Small intestine (tissue), 7 donors: ENCODE results near the gene MEF2B. TPM values are rescaled to one million over a fixed set of nuclear protein-coding genes. Genes with fewer than 3 reads are reported as not detected.

Experiments
- DNase-seq, 2 donors: peaks; one replicate each; pipeline versions ENCODE4 v3.0.0 to v3.0.0-alpha.2; 2013
- FAIRE-seq: peaks from 2 replicates; lab custom pipeline; 2012; peaks lifted over from hg19 to GRCh38; lab: Jason Lieb, UNC
- H3K27ac ChIP-seq, 3 donors: one replicate each; pipeline ENCODE4 v1.5.1; 2013; ENCODE audit warnings: low read length in 2 of 3, mild to moderate bottlenecking in 2 of 3, control low read depth in 1 of 3, inconsistent platforms in 1 of 3, low read depth in 1 of 3, moderate library complexity in 1 of 3
- H3K27me3 ChIP-seq, 3 donors: one replicate each; pipeline ENCODE4 v1.6.1; 2013; ENCODE audit warnings: low read length in 3 of 3, inconsistent platforms in 1 of 3; ENCODE audit not compliant: control insufficient read depth in 3 of 3, insufficient read depth in 3 of 3
- H3K36me3 ChIP-seq, 3 donors: one replicate each; pipeline ENCODE4 v1.6.1; 2013; ENCODE audit warnings: low read length in 3 of 3, inconsistent platforms in 1 of 3, low read depth in 1 of 3, mild to moderate bottlenecking in 1 of 3, moderate library complexity in 1 of 3; ENCODE audit not compliant: control insufficient read depth in 3 of 3, insufficient read depth in 2 of 3
- H3K4me1 ChIP-seq, 3 donors: one replicate each; pipeline ENCODE4 v1.6.1; 2013; ENCODE audit warnings: low read length in 2 of 3, inconsistent platforms in 1 of 3, low read depth in 1 of 3, mild to moderate bottlenecking in 1 of 3, moderate library complexity in 1 of 3; ENCODE audit not compliant: control insufficient read depth in 3 of 3, insufficient read depth in 2 of 3
- H3K4me3 ChIP-seq, 3 donors: one replicate each; pipeline ENCODE4 v1.5.1; 2013; ENCODE audit warnings: low read length in 3 of 3, control low read depth in 1 of 3, inconsistent platforms in 1 of 3, low read depth in 1 of 3, mild to moderate bottlenecking in 1 of 3, moderate library complexity in 1 of 3
- H3K9me3 ChIP-seq, 2 donors: one replicate each; pipeline ENCODE4 v1.6.1; 2013; ENCODE audit warnings: low read depth in 1 of 2, low read length in 1 of 2; ENCODE audit not compliant: control insufficient read depth in 2 of 2, insufficient read depth in 1 of 2
- WGBS, 3 donors: extraction: QIAGEN DNeasy Blood & Tissue Kit; methylation state at CpG; one replicate each; pipeline ENCODE4 v1.1.7; 2013; 5-methylcytosine and 5-hydroxymethylcytosine counted together
- polyA plus RNA-seq, 4 donors: library from polyadenylated mRNA; stranded (reverse) in 3 of 4; unstranded in 1 of 4; fragments of 200-250 nt in 3 of 4; fragments of 120-200 nt in 1 of 4; gene quantifications; one replicate each; pipeline versions ENCODE4 v1.2.1 to v1.2.3, GENCODE V29; 2013
- donor health status: healthy with polysubstance abuse.
- donor health status: control.
- donor health status: control.
- donor health status: Bipolar disorder and iron deficiency.
- donor health status: healthy.

The MEF2B gene
- polyA plus RNA-seq, 4 donors, result 0.74 to 3.2 (median 2.0) TPM

DNA sequence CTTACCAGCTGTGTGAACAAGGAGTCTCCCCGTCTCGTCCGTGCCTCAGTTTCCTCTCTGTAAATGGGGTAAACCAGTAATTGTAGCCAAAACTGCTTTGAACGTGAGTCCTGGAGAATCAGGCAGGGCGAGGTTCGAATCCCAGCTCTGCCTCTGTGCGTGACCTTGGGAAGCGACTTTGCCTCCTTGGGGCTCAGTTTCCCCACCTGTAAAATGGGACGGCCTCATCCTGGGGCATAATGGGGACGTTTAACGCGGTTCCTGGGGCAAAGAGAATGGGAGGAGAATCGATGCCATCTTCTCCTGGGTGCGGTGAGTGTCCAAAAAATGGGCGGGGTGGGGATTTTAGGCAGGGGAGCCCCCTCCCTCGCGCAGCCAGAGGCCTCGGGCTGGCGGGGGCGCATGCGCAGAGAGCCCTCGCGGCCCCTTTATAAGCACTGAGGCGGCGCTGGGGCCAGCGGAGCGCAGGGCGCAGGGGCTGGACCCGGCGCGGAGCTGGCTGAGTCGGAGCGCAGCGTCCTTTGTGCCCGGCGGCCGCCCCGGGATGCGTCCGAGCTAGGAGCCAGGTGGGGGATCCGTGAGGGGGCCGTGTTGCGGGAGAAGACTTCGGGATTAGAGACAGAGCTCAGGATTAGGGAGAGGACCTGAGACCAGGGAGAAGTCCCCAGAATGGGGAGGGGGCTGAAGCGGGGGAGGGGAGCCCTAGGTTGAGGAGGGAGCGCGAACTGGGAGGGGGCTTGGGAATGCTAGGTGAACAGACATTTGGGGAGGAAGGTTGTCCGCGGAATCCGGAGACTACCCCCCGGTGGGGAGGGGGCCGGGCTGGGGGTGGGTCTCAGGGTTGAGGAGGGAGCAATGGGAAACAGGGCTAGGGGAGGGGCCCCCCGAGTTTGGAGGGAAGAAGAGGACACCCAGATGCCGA lies 41.7 kb upstream of the MEF2B start, which contains the start of gene NCAN:
Gene NCAN, plus strand, starts transcription at position 460 of the 922 bp plus-strand sequence. CDS start 4,996 bp downstream, outside the sequence.
- FAIRE-seq (no peak), DNase-seq (no peak)
- 8 to 15% (median 12%) methylated on average over 53 to 54 of the region's 54 CpGs for WGBS, 3 donors
- H3K4me1 ChIP-seq, result no peaks in the 10 kb centered on the region
- no peak within 1 kb of the TSS for H3K4me3 ChIP-seq
- peaks cover 10 to 52% (median 24%) of the 10 kb centered on the region in 3 donors for H3K27me3 ChIP-seq
- peaks cover 0 to 2% of the 10 kb centered on the region in 2 donors for H3K9me3 ChIP-seq
- H3K27ac ChIP-seq, result no peak within 1 kb of the TSS
- H3K36me3 ChIP-seq, result no peaks in the 10 kb centered on the region

DNA sequence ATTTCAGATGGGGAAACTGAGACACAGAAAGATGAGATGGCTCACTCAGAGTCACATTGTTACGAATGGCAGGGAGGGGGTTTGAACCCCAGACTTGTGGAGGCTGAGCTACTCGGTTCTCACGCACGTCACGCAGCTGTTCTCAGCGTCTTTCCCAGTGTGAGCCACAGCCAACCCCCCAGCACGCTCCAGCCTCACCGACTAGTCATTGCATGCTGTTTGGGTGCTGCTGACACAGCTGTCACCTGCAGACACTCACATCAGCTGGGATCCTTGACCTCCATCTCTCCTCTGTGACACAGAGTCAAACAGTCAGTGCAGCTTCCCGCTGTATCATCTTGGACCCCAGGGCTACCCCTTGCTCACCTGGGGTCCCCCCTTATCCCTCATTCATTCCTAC lies 39.3 kb upstream of the MEF2B start:
- no peak overlapping the region for H3K4me3 ChIP-seq
- H3K4me1 ChIP-seq, result no peaks in the 10 kb centered on the region
- no peak overlapping the region for H3K27ac ChIP-seq
- H3K36me3 ChIP-seq, result no peaks in the 10 kb centered on the region
- peaks cover 10 to 50% (median 24%) of the 10 kb centered on the region in 3 donors for H3K27me3 ChIP-seq
- FAIRE-seq, result no peak
- 57 to 65% (median 62%) methylated on average over 9 of the region's 9 CpGs for WGBS, 3 donors
- peaks cover 0 to 2% of the 10 kb centered on the region in 2 donors for H3K9me3 ChIP-seq
- DNase-seq, result no peak

DNA sequence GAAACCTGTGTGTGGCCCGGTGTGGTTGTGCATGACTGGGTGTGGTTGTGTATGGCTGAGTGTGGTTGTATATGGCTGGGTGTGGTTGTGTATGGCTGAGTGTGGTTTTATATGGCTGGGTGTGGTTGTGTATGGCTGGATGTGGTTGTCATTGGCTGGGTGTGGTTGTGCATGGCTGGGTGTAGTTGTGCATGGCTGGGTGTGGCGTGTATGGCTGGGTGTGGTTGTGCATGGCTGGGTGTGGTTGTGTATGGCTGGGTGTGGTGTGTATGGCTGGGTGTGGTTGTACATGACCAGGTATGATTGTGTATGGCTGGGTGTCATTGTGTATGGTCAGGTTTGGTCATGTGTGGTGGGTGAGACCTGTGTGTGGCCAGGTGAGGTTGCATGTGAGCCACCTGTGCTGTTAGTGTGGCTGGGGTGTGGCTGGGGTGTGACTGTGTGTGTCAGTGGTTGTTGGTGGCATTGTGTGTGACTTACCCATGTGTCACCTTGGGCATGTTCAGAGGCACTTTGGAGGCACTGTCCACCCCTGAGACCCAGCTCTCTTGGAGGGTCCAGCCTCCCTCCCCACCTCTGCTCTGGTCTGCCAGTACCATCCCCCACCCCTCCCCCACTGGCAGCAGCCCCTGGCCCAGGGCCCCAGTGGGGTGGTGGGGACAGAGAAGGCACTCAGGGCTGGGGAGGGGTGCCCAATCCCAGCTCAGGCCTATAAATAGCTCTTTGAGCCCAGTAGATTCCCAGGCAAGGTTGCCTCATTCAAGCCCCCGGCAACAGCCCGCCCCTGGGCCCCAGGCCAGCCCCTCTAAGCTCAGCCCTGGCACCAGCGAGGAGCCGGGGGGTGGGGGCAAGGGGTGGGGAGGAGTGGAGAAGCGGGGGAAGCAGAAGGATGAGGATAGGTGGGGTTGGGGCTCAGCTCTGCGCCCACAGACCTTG lies 37.8 kb upstream of the MEF2B start:
- H3K4me3 ChIP-seq, result no peak overlapping the region
- no peaks in the 10 kb centered on the region for H3K4me1 ChIP-seq
- H3K27ac ChIP-seq, result no peak overlapping the region
- H3K36me3 ChIP-seq, result no peaks in the 10 kb centered on the region
- peaks cover 0 to 2% of the 10 kb centered on the region in 2 donors for H3K9me3 ChIP-seq
- DNase-seq (peak in 1 of 2 donors; percentile 37), FAIRE-seq (no peak)
- peaks cover 9 to 38% (median 21%) of the 10 kb centered on the region in 3 donors for H3K27me3 ChIP-seq
- WGBS, 3 donors, result 48 to 66% (median 57%) methylated on average over 2 to 8 of the region's 8 CpGs

DNA sequence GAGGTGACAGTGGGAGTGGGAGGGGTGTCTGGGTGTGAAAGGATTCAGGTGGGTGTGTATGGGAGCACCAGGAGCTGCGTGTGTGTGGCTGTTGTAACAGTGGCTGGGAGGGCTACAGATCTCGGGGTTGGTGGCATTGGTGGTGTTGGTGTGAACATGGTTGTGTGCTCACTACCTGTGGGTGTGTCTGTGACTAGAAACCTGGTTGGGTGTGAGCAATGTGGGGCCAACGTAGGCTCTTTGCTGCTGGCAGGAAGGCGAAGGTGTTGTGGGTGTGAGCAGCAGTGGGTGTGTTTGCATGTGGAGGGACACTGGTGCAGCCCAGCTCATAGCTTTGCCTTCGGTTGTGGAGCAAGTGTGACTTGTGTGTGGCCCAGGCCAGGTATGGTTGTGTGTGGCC lies 36.9 kb upstream of the MEF2B start:
- Histone ChIP-seq H3K36me3 (peaks cover 0 to 7% (median 0%) of the 10 kb centered on the region in 3 donors), H3K9me3 (peaks cover 0 to 2% of the 10 kb centered on the region in 2 donors), H3K27me3 (peaks cover 0 to 28% (median 14%) of the 10 kb centered on the region in 3 donors), H3K27ac (no peak overlapping the region), H3K4me3 (no peak overlapping the region), H3K4me1 (peaks cover 0 to 9% (median 4%) of the 10 kb centered on the region in 3 donors)
- WGBS, 3 donors, result 32 to 58% (median 57%) methylated on average over 5 of the region's 5 CpGs
- FAIRE-seq, result no peak
- DNase-seq, result no peak

DNA sequence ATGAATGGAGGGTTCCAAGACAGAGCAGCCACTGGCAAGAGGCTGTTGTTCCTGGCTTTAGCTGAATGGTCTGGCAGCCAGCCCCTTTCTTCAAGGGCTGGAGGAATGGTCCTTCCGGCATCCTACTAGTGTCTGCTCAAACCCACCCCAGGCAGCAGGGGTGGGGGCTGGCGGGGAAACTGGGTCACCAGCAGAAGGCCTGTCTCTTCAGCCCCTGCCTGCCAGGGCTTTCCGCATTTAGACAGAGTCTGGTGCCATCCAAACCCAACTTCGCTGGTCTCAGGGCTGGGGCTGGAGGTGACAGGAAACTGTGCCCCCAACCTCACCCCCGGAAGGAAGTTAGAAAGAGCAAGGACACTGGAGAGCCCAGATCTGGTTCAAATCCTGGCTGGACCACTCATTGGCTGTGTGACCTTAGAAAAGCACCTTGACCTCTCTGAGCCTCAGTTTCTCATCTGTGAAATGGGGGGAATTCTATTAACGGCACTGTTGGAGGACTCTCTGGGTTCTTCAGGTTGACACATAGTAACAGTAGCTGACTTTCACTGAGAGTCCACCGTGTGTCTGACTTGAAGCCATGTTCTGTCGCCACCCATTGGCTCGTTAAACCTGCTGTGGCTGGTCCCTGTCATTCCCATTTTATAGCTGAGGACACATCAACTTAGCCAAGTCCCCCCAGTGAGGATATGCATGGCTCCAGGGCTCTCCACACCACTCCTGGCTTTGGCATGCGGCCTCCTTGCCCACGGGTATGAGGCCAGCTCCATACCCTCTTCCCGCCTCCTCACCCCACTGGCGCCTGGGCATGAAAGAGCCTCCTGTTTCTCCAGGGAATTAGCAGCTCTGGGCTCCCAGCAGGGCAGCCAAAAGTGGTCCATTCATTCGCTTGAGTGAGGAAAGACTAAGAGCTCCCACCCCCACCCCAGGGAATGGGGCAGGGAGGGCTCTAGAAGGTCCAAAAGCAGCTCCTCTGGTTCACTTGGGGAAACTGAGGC lies 35.6 kb upstream of the MEF2B start:
- 54 to 58% (median 55%) methylated on average over 14 of the region's 14 CpGs for WGBS, 3 donors
- FAIRE-seq (no peak), DNase-seq (no peak)
- peaks cover 0 to 2% of the 10 kb centered on the region in 2 donors for H3K9me3 ChIP-seq
- peaks cover 0 to 19% (median 7%) of the 10 kb centered on the region in 3 donors for H3K27me3 ChIP-seq
- H3K27ac ChIP-seq, result no peak overlapping the region
- peaks cover 0 to 16% (median 0%) of the 10 kb centered on the region in 3 donors for H3K36me3 ChIP-seq
- no peak overlapping the region for H3K4me3 ChIP-seq
- peaks cover 0 to 9% (median 4%) of the 10 kb centered on the region in 3 donors for H3K4me1 ChIP-seq

DNA sequence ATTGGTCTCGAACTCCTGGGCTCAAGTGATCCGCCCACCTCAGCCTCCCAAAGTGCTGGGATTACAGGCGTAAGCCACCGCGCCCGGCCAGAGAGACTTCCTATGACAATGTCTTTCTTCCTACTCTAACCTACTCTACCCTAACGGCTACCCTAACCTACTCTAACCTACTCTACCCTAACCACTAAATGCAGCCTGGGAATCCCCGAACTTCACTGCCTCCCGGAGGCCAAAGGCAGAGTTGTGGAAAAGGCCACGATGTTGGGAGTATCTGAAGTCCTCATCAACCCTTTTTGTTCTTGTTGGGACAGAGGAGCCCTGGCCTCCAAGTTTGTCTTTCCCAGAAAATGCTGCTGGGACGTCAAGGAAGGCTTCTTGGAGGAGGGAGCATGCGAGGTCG lies 34.1 kb upstream of the MEF2B start:
- no peak overlapping the region for H3K4me3 ChIP-seq
- H3K9me3 ChIP-seq, result peaks cover 0 to 2% of the 10 kb centered on the region in 2 donors
- WGBS, 3 donors, result 69 to 75% (median 70%) methylated on average over 13 of the region's 13 CpGs
- H3K27me3 ChIP-seq, result peaks cover 0 to 11% (median 3%) of the 10 kb centered on the region in 3 donors
- no peak for DNase-seq
- no peak overlapping the region for H3K27ac ChIP-seq
- H3K36me3 ChIP-seq, result peaks cover 0 to 25% (median 4%) of the 10 kb centered on the region in 3 donors
- H3K4me1 ChIP-seq, result peaks cover 0 to 9% (median 4%) of the 10 kb centered on the region in 3 donors
- FAIRE-seq, result no peak

DNA sequence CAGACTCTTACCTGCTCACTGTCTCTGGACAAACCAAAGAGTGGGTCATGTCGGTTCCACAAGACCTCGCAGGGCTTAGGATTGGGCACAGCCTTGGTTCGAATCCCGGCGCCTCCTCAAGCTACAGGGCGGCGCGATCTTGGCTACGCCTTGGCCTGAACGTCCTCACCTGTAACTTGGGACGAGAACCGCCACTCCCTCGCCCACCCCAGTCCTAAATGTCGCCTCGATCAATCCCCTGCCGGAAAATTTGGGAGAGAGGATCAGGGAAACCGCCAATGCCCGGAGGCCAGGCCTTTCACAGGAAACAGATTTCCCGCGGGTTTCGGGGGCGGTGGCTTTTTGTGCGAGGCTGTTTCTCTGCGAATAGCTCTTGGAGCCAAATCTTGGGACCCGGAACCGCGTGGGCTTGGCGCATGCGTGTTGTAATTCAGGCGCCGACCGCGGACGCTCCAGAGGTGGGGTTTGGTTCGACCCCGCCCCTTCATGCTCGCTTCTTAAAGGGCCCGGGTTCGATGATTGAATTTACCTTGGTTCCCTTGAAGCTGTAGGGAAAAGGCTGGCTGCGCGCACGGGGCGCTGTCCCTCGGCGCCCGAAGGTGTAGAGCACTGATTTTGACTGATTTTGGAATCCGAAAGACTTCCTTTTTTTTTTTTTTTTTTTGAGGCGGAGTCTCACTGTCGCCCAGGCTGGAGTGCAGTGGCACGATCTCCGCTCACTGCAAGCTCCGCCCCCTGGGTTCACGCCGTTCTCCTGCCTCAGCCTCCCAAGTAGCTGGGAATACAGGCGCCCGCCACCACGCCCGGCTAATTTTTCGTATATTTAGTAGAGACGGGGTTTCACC lies 33.2 kb upstream of the MEF2B start, which contains the start of gene NR2C2AP:
Gene NR2C2AP, minus strand, starts transcription at position 403 of the 845 bp plus-strand sequence. Its CDS starts 354 bp downstream, at position 49.
- no peak for FAIRE-seq
- peak; percentile 94 for DNase-seq
- 4 to 6% (median 5%) methylated on average over 57 to 60 of the region's 60 CpGs for WGBS, 3 donors
- Histone ChIP-seq H3K36me3 (peaks cover 4 to 34% (median 4%) of the 10 kb centered on the region in 3 donors), H3K9me3 (peaks cover 0 to 2% of the 10 kb centered on the region in 2 donors), H3K27ac (peak within 1 kb of the TSS; percentile 50 to 79 (median 67)), H3K27me3 (peaks cover 0 to 11% (median 3%) of the 10 kb centered on the region in 3 donors), H3K4me1 (peaks cover 0 to 9% (median 4%) of the 10 kb centered on the region in 3 donors), H3K4me3 (peak within 1 kb of the TSS; percentile 43 to 97 (median 75))
